ENCODE data around the gene ADAMTS14.

GRCh38 chr10:70673929-70674559, 1.7 kb downstream of the ADAMTS14 start:
- TF ChIP-seq GLIS3 (CRISPR knock-in tag; IDR thresholded peaks at IDR 0.05) (no peak), ZNF565 (CRISPR knock-in tag; conservative IDR thresholded peaks at IDR 0.05; ENCODE audit: low read depth) (no peak), CREB5 (CRISPR knock-in tag; IDR thresholded peaks at IDR 0.05; ENCODE audit: low read depth) (no peak), ARNTL (CRISPR knock-in tag; IDR thresholded peaks at IDR 0.05; ENCODE audit: borderline replicate concordance, low read depth) (no peak), RARB (CRISPR knock-in tag; IDR thresholded peaks at IDR 0.05) (no peak), ZFP3 (CRISPR knock-in tag; IDR thresholded peaks at IDR 0.05) (no peak), PATZ1 (CRISPR knock-in tag; IDR thresholded peaks at IDR 0.05; ENCODE audit: borderline replicate concordance) (no peak), POU6F1 (CRISPR knock-in tag; IDR thresholded peaks at IDR 0.05; ENCODE audit: borderline replicate concordance, low read depth) (no peak), CSDC2 (CRISPR knock-in tag; IDR thresholded peaks at IDR 0.05) (no peak), ZFP30 (CRISPR knock-in tag; IDR thresholded peaks at IDR 0.05) (no peak), OSR1 (CRISPR knock-in tag; IDR thresholded peaks at IDR 0.05) (no peak), CSRNP3 (CRISPR knock-in tag; IDR thresholded peaks at IDR 0.05) (no peak)

All from SK-N-SH treated with all-trans-retinoic acid at 6 μM for 48 hours (cell line).